Neural progenitor cell (in vitro differentiated cells): Measurements from ENCODE around the gene UBE3D. TPM values are rescaled to one million over a fixed set of nuclear protein-coding genes. Genes with fewer than 3 reads are reported as not detected.

Experiments used
- DNase-seq: peaks from one replicate; pipeline ENCODE4 v3.0.0-alpha.2; 2016; ENCODE audit warnings: low spot score
- H2AFZ ChIP-seq: fragments of 200-600 bp; sonication (generic); replicated peaks from 2 replicates; pipeline ENCODE4 v1.6.1; 2016; ENCODE audit warnings: antibody characterized with exemption
- H3F3A ChIP-seq: fragments of 200-600 bp; sonication (generic); 2 replicates; pipeline ENCODE4 v1.6.1; 2016; ENCODE audit warnings: antibody characterized with exemption, low read depth
- H3K27ac ChIP-seq: fragments of 200-600 bp; sonication (generic); 2 replicates; pipeline ENCODE4 v1.5.1; 2016; ENCODE audit warnings: mild to moderate bottlenecking
- H3K27me3 ChIP-seq: fragments of 200-600 bp; sonication (generic); 2 replicates; pipeline ENCODE4 v1.6.1; 2016; ENCODE audit warnings: mild to moderate bottlenecking, moderate library complexity
- H3K36me3 ChIP-seq: fragments of 200-600 bp; sonication (generic); 2 replicates; pipeline ENCODE4 v1.5.1; 2016
- H3K4me1 ChIP-seq: fragments of 200-600 bp; sonication (generic); 2 replicates; pipeline ENCODE4 v1.6.1; 2016; ENCODE audit warnings: mixed run types
- H3K4me2 ChIP-seq: fragments of 200-600 bp; sonication (generic); 2 replicates; pipeline ENCODE4 v1.6.1; 2016
- H3K4me3 ChIP-seq: fragments of 200-600 bp; sonication (generic); 2 replicates; pipeline ENCODE4 v1.5.1; 2016
- H3K79me2 ChIP-seq: fragments of 200-600 bp; sonication (generic); 2 replicates; pipeline ENCODE4 v1.6.1; 2016; ENCODE audit warnings: low read depth
- H3K9ac ChIP-seq: fragments of 200-600 bp; sonication (generic); 2 replicates; pipeline ENCODE4 v1.6.1; 2016
- H3K9me3 ChIP-seq: fragments of 200-600 bp; sonication (generic); 2 replicates; pipeline ENCODE4 v1.5.1; 2016; ENCODE audit warnings: low read depth
- H4K20me1 ChIP-seq: fragments of 200-600 bp; sonication (generic); 2 replicates; pipeline ENCODE4 v1.6.1; 2016; ENCODE audit warnings: low read depth
- H3K27ac Mint-ChIP-seq: 3 replicates; pipeline ENCODE4 v1.8.0; 2021; ENCODE audit warnings: mixed read lengths
- H3K27me3 Mint-ChIP-seq: 2 replicates; pipeline ENCODE4 v1.8.0; 2022; ENCODE audit warnings: low read depth, mild to moderate bottlenecking, inconsistent platforms, moderate library complexity, mixed read lengths; ENCODE audit not compliant: insufficient read depth
- H3K36me3 Mint-ChIP-seq: 3 replicates; pipeline ENCODE4 v1.8.0; 2021; ENCODE audit warnings: mixed read lengths
- H3K4me1 Mint-ChIP-seq: 3 replicates; pipeline ENCODE4 v1.8.0; 2021; ENCODE audit warnings: mixed read lengths
- H3K4me3 Mint-ChIP-seq: 3 replicates; pipeline ENCODE4 v1.8.0; 2021; ENCODE audit warnings: mild to moderate bottlenecking, moderate library complexity, mixed read lengths
- H3K9me3 Mint-ChIP-seq: 3 replicates; pipeline ENCODE4 v1.8.0; 2020; ENCODE audit warnings: mixed read lengths
- EZH2 ChIP-seq: fragments of 200-600 bp; sonication (generic); IDR thresholded peaks from 2 replicates; pipeline ENCODE4 v1.6.1; 2017; ENCODE audit warnings: antibody characterized with exemption, mild to moderate bottlenecking, moderate library complexity
- EZH2phosphoT487 ChIP-seq: fragments of 200-600 bp; sonication (generic); IDR thresholded peaks from 2 replicates; pipeline ENCODE4 v1.6.1; 2017; ENCODE audit warnings: antibody characterized with exemption
- total RNA-seq: library from RNA; depleted of rRNA; stranded (reverse); fragments of >200 nt; gene quantifications from 2 replicates; pipeline ENCODE4 v1.2.3, GENCODE V29; 2015; ENCODE audit warnings: low replicate concordance
- TF ChIP-seq, protein P1 (sequence below): fragments of 200-600 bp; sonication (generic); IDR thresholded peaks from 2 replicates; pipeline ENCODE4 v1.5.1; 2017; ENCODE audit warnings: antibody characterized with exemption, mild to moderate bottlenecking

UBE3D gene
- total RNA-seq, 1 donor from 2014 or later = 86.3 TPM

DNA sequence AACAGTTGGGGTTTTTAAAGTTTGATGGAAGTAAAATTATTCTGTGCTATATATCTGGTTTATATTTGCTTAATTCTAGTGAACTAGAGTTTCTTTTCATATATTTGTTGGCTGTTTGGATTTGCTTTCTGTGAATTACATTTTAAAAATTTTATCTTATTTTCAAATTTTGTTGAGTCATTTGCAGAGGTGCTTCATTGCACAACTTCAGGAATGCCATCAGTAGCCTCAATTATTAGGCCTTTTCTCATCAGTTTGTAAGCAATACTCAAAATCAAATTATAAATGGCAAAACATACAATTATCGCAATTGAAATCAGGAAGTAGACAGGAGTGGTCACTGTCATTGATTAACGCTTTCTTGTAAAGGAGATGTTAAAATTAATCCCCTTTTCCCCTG is 96.9 kb downstream of the UBE3D start:
- no peaks in the 10 kb centered on the region for H3K27me3 ChIP-seq
- no peaks in the 10 kb centered on the region for H4K20me1 ChIP-seq
- peaks cover 11% of the 10 kb centered on the region for H3K36me3 ChIP-seq
- no peak overlapping the region for H3K4me2 ChIP-seq
- TF ChIP-seq EZH2phosphoT487 = no peak
- no peak for TF ChIP-seq EZH2
- TF ChIP-seq, protein P1, sequence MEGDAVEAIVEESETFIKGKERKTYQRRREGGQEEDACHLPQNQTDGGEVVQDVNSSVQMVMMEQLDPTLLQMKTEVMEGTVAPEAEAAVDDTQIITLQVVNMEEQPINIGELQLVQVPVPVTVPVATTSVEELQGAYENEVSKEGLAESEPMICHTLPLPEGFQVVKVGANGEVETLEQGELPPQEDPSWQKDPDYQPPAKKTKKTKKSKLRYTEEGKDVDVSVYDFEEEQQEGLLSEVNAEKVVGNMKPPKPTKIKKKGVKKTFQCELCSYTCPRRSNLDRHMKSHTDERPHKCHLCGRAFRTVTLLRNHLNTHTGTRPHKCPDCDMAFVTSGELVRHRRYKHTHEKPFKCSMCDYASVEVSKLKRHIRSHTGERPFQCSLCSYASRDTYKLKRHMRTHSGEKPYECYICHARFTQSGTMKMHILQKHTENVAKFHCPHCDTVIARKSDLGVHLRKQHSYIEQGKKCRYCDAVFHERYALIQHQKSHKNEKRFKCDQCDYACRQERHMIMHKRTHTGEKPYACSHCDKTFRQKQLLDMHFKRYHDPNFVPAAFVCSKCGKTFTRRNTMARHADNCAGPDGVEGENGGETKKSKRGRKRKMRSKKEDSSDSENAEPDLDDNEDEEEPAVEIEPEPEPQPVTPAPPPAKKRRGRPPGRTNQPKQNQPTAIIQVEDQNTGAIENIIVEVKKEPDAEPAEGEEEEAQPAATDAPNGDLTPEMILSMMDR = no peak
- H3K4me1 ChIP-seq = no peaks in the 10 kb centered on the region
- Mint-ChIP-seq H3K9me3 (peaks cover 15% of the 10 kb centered on the region), H3K4me3 (no peak overlapping the region), H3K27me3 (peaks cover 2% of the 10 kb centered on the region), H3K27ac (no peak overlapping the region), H3K4me1 (peaks cover 3% of the 10 kb centered on the region), H3K36me3 (peaks cover 18% of the 10 kb centered on the region)
- H3K79me2 ChIP-seq = peaks cover under 1% of the 10 kb centered on the region
- no peak overlapping the region for H3K27ac ChIP-seq
- H2AFZ ChIP-seq = no peak overlapping the region
- DNase-seq = no peak
- no peaks in the 10 kb centered on the region for H3K9me3 ChIP-seq
- no peak overlapping the region for H3K9ac ChIP-seq
- no peak overlapping the region for H3K4me3 ChIP-seq
- H3F3A ChIP-seq = no peaks in the 10 kb centered on the region

GRCh38 chr6:82963191-82963925 is 102.3 kb downstream of the UBE3D start:
- no peaks in the 10 kb centered on the region for H3K9me3 ChIP-seq
- H3K9ac ChIP-seq = no peak overlapping the region

GRCh38 chr6:82959385-82959941 is 106.2 kb downstream of the UBE3D start:
- Histone ChIP-seq H3K4me2 (peak overlapping the region; percentile 50), H3F3A (peaks cover 31% of the 10 kb centered on the region), H3K27me3 (no peaks in the 10 kb centered on the region), H3K9ac (no peak overlapping the region), H3K4me1 (peaks cover 42% of the 10 kb centered on the region), H3K9me3 (no peaks in the 10 kb centered on the region), H3K4me3 (no peak overlapping the region), H4K20me1 (no peaks in the 10 kb centered on the region), H3K27ac (peak overlapping the region; percentile 97), H3K36me3 (no peaks in the 10 kb centered on the region), H3K79me2 (peaks cover 2% of the 10 kb centered on the region), H2AFZ (no peak overlapping the region)
- Mint-ChIP-seq H3K4me3 (no peak overlapping the region), H3K9me3 (no peaks in the 10 kb centered on the region), H3K36me3 (peaks cover 28% of the 10 kb centered on the region), H3K4me1 (peaks cover 16% of the 10 kb centered on the region), H3K27ac (peak overlapping the region; percentile 40), H3K27me3 (no peaks in the 10 kb centered on the region)
- no peak for TF ChIP-seq EZH2phosphoT487
- TF ChIP-seq, protein P1 = no peak
- TF ChIP-seq EZH2 = no peak
- peak; percentile 77 for DNase-seq

More at GRCh38 chr6:82963191-82963925, 102.3 kb downstream of the UBE3D start:
- Histone ChIP-seq H4K20me1 (no peaks in the 10 kb centered on the region), H3K27me3 (no peaks in the 10 kb centered on the region), H3K79me2 (peaks cover 2% of the 10 kb centered on the region), H3F3A (peaks cover 30% of the 10 kb centered on the region), H3K36me3 (peaks cover 7% of the 10 kb centered on the region), H3K4me2 (no peak overlapping the region), H2AFZ (no peak overlapping the region), H3K4me3 (no peak overlapping the region), H3K4me1 (peaks cover 30% of the 10 kb centered on the region), H3K27ac (no peak overlapping the region)
- DNase-seq = no peak
- Mint-ChIP-seq H3K4me1 (peaks cover 16% of the 10 kb centered on the region), H3K27me3 (peaks cover 2% of the 10 kb centered on the region), H3K27ac (no peak overlapping the region), H3K36me3 (peaks cover 29% of the 10 kb centered on the region), H3K9me3 (peaks cover 14% of the 10 kb centered on the region), H3K4me3 (no peak overlapping the region)
- TF ChIP-seq, protein P1 = no peak
- no peak for TF ChIP-seq EZH2phosphoT487
- no peak for TF ChIP-seq EZH2
